Adrenal gland (tissue), 5 donors: ENCODE data around the gene GLP2R.

Source experiments
- POLR2A ChIP-seq, 2 donors: fragments of 450-650 bp; IDR thresholded peaks; one replicate each; pipeline ENCODE4 v1.6.1; 2017; ENCODE audit warnings: antibody characterized with exemption in 2 of 2, mild to moderate bottlenecking in 2 of 2, moderate library complexity in 1 of 2
- TF ChIP-seq, protein P1 (sequence below), 6 experiments: fragments of 450-650 bp in 4 of 6; fragments of 200-600 bp in 2 of 6; sonication (generic) in 1 of 6; IDR thresholded peaks; 1 replicate in 5 of 6; 2 replicates in 1 of 6; pipeline versions ENCODE4 v1.5.1 to v1.8.0; 2016 to 2021; ENCODE audit warnings: antibody characterized with exemption in 6 of 6, mild to moderate bottlenecking in 2 of 6, moderate library complexity in 1 of 6
- donor health status: DM: no; HTN: no; CAD: no.

DNA sequence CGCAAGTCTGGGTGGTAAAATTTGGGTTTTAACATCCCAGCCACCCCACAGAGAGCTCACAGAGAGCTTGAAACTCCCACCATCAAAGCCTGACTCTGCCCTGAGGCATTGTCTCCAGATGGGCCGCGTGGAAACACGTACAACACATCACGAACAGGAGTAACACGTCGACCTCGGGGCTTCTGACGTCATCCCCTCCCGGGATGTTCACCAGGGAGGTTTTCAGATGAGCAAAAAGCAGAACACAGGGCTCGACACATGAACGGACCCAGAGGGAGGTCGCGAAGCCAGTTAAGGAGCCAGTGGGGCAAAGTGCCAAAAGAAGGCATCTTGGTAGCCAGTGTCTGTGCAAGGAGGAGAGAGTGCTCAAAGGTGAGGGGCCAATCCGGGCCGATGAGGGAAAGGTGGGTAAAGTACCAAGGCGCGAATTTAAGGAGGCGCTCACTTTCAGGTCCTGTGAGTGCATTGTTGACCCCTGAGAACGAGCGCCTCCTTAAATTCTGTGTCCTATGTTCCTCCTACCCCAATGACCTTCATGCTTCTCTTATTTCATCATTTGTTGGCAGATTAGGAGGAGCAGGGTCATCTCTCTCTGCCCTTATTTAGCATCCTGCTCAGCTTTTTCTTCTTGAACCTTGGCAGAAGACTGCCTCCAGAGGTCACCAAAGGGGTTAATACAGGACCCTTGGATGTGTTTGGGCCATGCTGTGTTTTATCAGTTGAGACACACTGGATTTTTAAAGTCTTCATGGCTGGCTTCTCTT, 73.7 kb downstream of the GLP2R start:
- TF ChIP-seq, protein P1, sequence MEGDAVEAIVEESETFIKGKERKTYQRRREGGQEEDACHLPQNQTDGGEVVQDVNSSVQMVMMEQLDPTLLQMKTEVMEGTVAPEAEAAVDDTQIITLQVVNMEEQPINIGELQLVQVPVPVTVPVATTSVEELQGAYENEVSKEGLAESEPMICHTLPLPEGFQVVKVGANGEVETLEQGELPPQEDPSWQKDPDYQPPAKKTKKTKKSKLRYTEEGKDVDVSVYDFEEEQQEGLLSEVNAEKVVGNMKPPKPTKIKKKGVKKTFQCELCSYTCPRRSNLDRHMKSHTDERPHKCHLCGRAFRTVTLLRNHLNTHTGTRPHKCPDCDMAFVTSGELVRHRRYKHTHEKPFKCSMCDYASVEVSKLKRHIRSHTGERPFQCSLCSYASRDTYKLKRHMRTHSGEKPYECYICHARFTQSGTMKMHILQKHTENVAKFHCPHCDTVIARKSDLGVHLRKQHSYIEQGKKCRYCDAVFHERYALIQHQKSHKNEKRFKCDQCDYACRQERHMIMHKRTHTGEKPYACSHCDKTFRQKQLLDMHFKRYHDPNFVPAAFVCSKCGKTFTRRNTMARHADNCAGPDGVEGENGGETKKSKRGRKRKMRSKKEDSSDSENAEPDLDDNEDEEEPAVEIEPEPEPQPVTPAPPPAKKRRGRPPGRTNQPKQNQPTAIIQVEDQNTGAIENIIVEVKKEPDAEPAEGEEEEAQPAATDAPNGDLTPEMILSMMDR (IDR thresholded peaks at IDR 0.05) = no peak
- no peak for TF ChIP-seq POLR2A (IDR thresholded peaks at IDR 0.05)
